NCI-H510A (cell line): Measurements from ENCODE around the gene ASAP2.

ENCODE experiments used
- DNase-seq: peaks from one replicate; lab custom pipeline; 2025; lab: John Stamatoyannopoulos, UW

ASAP2 gene

GRCh38 chr2:9184361-9184760 lies 22.3 kb upstream of the ASAP2 start:
- no peak for DNase-seq

- no peak for DNase-seq
Observed at GRCh38 chr2:9187620-9188214, 18.9 kb upstream of the ASAP2 start.

- DNase-seq: no peak
Observed at GRCh38 chr2:9188823-9189222, 17.8 kb upstream of the ASAP2 start.

GRCh38 chr2:9189901-9190300 lies 16.7 kb upstream of the ASAP2 start:
- no peak for DNase-seq

GRCh38 chr2:9191041-9191481 lies 15.6 kb upstream of the ASAP2 start:
- no peak for DNase-seq

GRCh38 chr2:9192712-9193111 lies 13.9 kb upstream of the ASAP2 start:
- DNase-seq: no peak

GRCh38 chr2:9194352-9194751 lies 12.3 kb upstream of the ASAP2 start:
- no peak for DNase-seq

GRCh38 chr2:9196637-9197036 lies 10.0 kb upstream of the ASAP2 start:
- DNase-seq: no peak

GRCh38 chr2:9197916-9198315 lies 8.7 kb upstream of the ASAP2 start:
- no peak for DNase-seq

GRCh38 chr2:9199716-9200632 lies 6.6 kb upstream of the ASAP2 start:
- no peak for DNase-seq

- DNase-seq: no peak
Observed at GRCh38 chr2:9200633-9201015, 6.0 kb upstream of the ASAP2 start.

GRCh38 chr2:9201185-9201891 lies 5.3 kb upstream of the ASAP2 start:
- no peak for DNase-seq

GRCh38 chr2:9203006-9203405 lies 3.6 kb upstream of the ASAP2 start:
- DNase-seq: no peak

- DNase-seq: no peak
Observed at GRCh38 chr2:9203876-9204275, 2.7 kb upstream of the ASAP2 start.

GRCh38 chr2:9204939-9205338 lies 1.7 kb upstream of the ASAP2 start:
- DNase-seq: no peak

- no peak for DNase-seq
Observed at GRCh38 chr2:9205486-9205885, 1.1 kb upstream of the ASAP2 start.

GRCh38 chr2:9206991-9207640 lies 504 bp downstream of the ASAP2 start:
- DNase-seq: no peak

- no peak for DNase-seq
Observed at GRCh38 chr2:9207641-9208311, 1.2 kb downstream of the ASAP2 start.

- DNase-seq: no peak
Observed at GRCh38 chr2:9208875-9209274, 2.3 kb downstream of the ASAP2 start.

GRCh38 chr2:9210030-9210429 lies 3.4 kb downstream of the ASAP2 start:
- no peak for DNase-seq

GRCh38 chr2:9211496-9211895 lies 4.9 kb downstream of the ASAP2 start:
- DNase-seq: no peak
